Type B pancreatic cell (in vitro differentiated cells): ENCODE data around the gene APBA1. TPM values are rescaled to one million over a fixed set of nuclear protein-coding genes. Genes with fewer than 3 reads are reported as not detected.

Experiments
- DNase-seq: peaks from one replicate; pipeline ENCODE4 v3.0.0; 2021; ENCODE audit warnings: mixed read lengths; ENCODE audit not compliant: unreplicated experiment; ENCODE audit errors: extremely low spot score
- H3K27ac Mint-ChIP-seq: 2 replicates; pipeline ENCODE4 v1.8.0; 2021; ENCODE audit warnings: mild to moderate bottlenecking, mixed read lengths
- H3K27me3 Mint-ChIP-seq: 2 replicates; pipeline ENCODE4 v1.8.0; 2021; ENCODE audit warnings: mixed read lengths
- H3K36me3 Mint-ChIP-seq: 2 replicates; pipeline ENCODE4 v1.8.0; 2021; ENCODE audit warnings: mixed read lengths
- H3K4me1 Mint-ChIP-seq: one replicate; pipeline ENCODE4 v1.8.0; 2021; ENCODE audit warnings: mixed read lengths; ENCODE audit not compliant: unreplicated experiment
- H3K4me3 Mint-ChIP-seq: 2 replicates; pipeline ENCODE4 v1.8.0; 2021; ENCODE audit warnings: mild to moderate bottlenecking, mixed read lengths
- H3K9me3 Mint-ChIP-seq: 2 replicates; pipeline ENCODE4 v1.8.0; 2021; ENCODE audit warnings: mixed read lengths
- CTCF ChIP-seq: fragments of 200-600 bp; sonication (generic); conservative IDR thresholded peaks from 2 replicates; pipeline ENCODE4 v1.5.0; 2021; ENCODE audit warnings: antibody characterized with exemption, mild to moderate bottlenecking
- total RNA-seq: library from RNA; stranded (reverse); gene quantifications from 2 replicates; pipeline ENCODE4 v1.2.1, GENCODE V29; 2021; ENCODE audit warnings: low replicate concordance

Gene APBA1
- total RNA-seq, 1 donor from 2014 or later, result 6.3 TPM

- no peak overlapping the region for H3K4me3 Mint-ChIP-seq
- H3K36me3 Mint-ChIP-seq, result no peaks in the 10 kb centered on the region
- no peak overlapping the region for H3K27ac Mint-ChIP-seq
- H3K9me3 Mint-ChIP-seq, result no peaks in the 10 kb centered on the region
- H3K4me1 Mint-ChIP-seq, result peaks cover 5% of the 10 kb centered on the region
- H3K27me3 Mint-ChIP-seq, result peaks cover 3% of the 10 kb centered on the region
- DNase-seq, result no peak
- TF ChIP-seq CTCF, result no peak
Measured at GRCh38 chr9:69594180-69594579, 78.0 kb downstream of the APBA1 start.

GRCh38 chr9:69593756-69594155, 78.4 kb downstream of the APBA1 start:
- Mint-ChIP-seq H3K9me3 (no peaks in the 10 kb centered on the region), H3K4me3 (no peak overlapping the region), H3K4me1 (peaks cover 5% of the 10 kb centered on the region), H3K27ac (no peak overlapping the region), H3K27me3 (peaks cover 3% of the 10 kb centered on the region), H3K36me3 (no peaks in the 10 kb centered on the region)
- no peak for TF ChIP-seq CTCF
- no peak for DNase-seq

- H3K9me3 Mint-ChIP-seq, result no peaks in the 10 kb centered on the region
- no peak overlapping the region for H3K4me3 Mint-ChIP-seq
- TF ChIP-seq CTCF, result no peak
- H3K27me3 Mint-ChIP-seq, result peaks cover 3% of the 10 kb centered on the region
- DNase-seq, result no peak
- H3K36me3 Mint-ChIP-seq, result no peaks in the 10 kb centered on the region
- no peak overlapping the region for H3K27ac Mint-ChIP-seq
- peaks cover 5% of the 10 kb centered on the region for H3K4me1 Mint-ChIP-seq
Measured at GRCh38 chr9:69593301-69593700, 78.9 kb downstream of the APBA1 start.

GRCh38 chr9:69590266-69590665, 81.9 kb downstream of the APBA1 start:
- Mint-ChIP-seq H3K27ac (no peak overlapping the region), H3K4me1 (peaks cover 5% of the 10 kb centered on the region), H3K9me3 (no peaks in the 10 kb centered on the region), H3K27me3 (peaks cover 12% of the 10 kb centered on the region), H3K36me3 (no peaks in the 10 kb centered on the region), H3K4me3 (no peak overlapping the region)
- no peak for TF ChIP-seq CTCF
- no peak for DNase-seq

GRCh38 chr9:69589156-69589555, 83.0 kb downstream of the APBA1 start:
- Mint-ChIP-seq H3K27me3 (peaks cover 12% of the 10 kb centered on the region), H3K36me3 (no peaks in the 10 kb centered on the region), H3K4me1 (peaks cover 4% of the 10 kb centered on the region), H3K4me3 (no peak overlapping the region), H3K27ac (no peak overlapping the region), H3K9me3 (no peaks in the 10 kb centered on the region)
- no peak for TF ChIP-seq CTCF
- DNase-seq, result no peak

GRCh38 chr9:69585571-69585970, 86.6 kb downstream of the APBA1 start:
- DNase-seq, result no peak
- no peak overlapping the region for H3K27ac Mint-ChIP-seq
- no peak overlapping the region for H3K4me3 Mint-ChIP-seq
- peaks cover 6% of the 10 kb centered on the region for H3K9me3 Mint-ChIP-seq
- H3K27me3 Mint-ChIP-seq, result peaks cover 14% of the 10 kb centered on the region
- H3K36me3 Mint-ChIP-seq, result no peaks in the 10 kb centered on the region
- TF ChIP-seq CTCF, result no peak
- peaks cover 16% of the 10 kb centered on the region for H3K4me1 Mint-ChIP-seq
